ENCODE data around the gene AGBL4.

DNA sequence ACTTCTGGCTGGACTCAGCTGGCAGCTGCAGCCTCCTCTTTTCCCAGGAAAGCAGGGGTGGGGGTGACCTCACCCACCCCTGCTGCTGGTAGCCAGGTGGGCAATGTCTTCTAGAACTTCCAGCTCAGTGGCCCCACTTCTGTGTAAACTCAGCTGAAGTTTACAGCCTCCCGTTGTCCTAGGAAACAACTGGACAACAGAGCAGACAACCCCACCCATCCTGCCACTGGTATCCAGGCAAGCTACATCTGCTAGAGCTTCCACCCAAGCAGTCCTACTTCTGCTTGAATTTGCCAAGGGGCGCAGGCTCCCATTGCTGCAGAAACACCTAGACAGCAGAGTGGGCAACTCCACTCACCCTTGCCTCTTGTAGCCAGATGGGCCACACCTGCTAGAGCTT, 937.4 kb downstream of the AGBL4 start:
- TF ChIP-seq CTCF (conservative IDR thresholded peaks at IDR 0.05; ENCODE audit: low read depth, low read length) (no peak), EZH2phosphoT487 (IDR thresholded peaks at IDR 0.05; ENCODE audit: borderline replicate concordance, low read length) (no peak)
